Fibroblast of lung (primary cell): ENCODE results near the gene PSMB1. TPM values are rescaled to one million over a fixed set of nuclear protein-coding genes. Genes with fewer than 3 reads are reported as not detected.

Experiments used
- DNase-seq, 2 donors: peaks; one replicate each; pipeline versions ENCODE4 v3.0.0 to v3.0.0-alpha.2; 2010; ENCODE audit warnings: low read depth in 2 of 2
- H2AFZ ChIP-seq: 2 replicates; pipeline ENCODE4 v1.5.1; 2012; ENCODE audit warnings: low read length, control low read depth, inconsistent platforms
- H3K27ac ChIP-seq: 2 replicates; pipeline ENCODE4 v1.5.1; 2011; ENCODE audit warnings: low read length, control low read depth; ENCODE audit not compliant: insufficient read depth
- H3K27me3 ChIP-seq: 2 replicates; pipeline ENCODE4 v1.5.1; 2011; ENCODE audit warnings: mild to moderate bottlenecking, low read length; ENCODE audit not compliant: control insufficient read depth, insufficient read depth
- H3K36me3 ChIP-seq: 2 replicates; pipeline ENCODE4 v1.5.1; 2011; ENCODE audit warnings: low read length; ENCODE audit not compliant: control insufficient read depth, insufficient read depth
- H3K4me1 ChIP-seq: 2 replicates; pipeline ENCODE4 v1.5.1; 2011; ENCODE audit warnings: low read length; ENCODE audit not compliant: control insufficient read depth, insufficient read depth; ENCODE audit errors: extremely low read depth
- H3K4me2 ChIP-seq: 2 replicates; pipeline ENCODE4 v1.5.1; 2011; ENCODE audit warnings: low read length, control low read depth; ENCODE audit not compliant: insufficient read depth; ENCODE audit errors: extremely low read depth
- H3K4me3 ChIP-seq, 4 experiments: fragments of 200-600 bp in 1 of 4; sonication (generic) in 1 of 4; replicated peaks in 1 of 4; 2 replicates each; pipeline ENCODE4 v1.5.1; 2011 to 2016; ENCODE audit warnings: low read length in 4 of 4, low read depth in 3 of 4, mild to moderate bottlenecking in 3 of 4, control low read depth in 2 of 4, inconsistent platforms in 1 of 4, mixed read lengths in 1 of 4; ENCODE audit not compliant: insufficient read depth in 1 of 4; ENCODE audit errors: control extremely low read depth in 1 of 4
- H3K79me2 ChIP-seq: 2 replicates; pipeline ENCODE4 v1.5.1; 2012; ENCODE audit warnings: mild to moderate bottlenecking, low read length, inconsistent platforms; ENCODE audit not compliant: control insufficient read depth, insufficient read depth
- H3K9ac ChIP-seq: 2 replicates; pipeline ENCODE4 v1.5.1; 2011; ENCODE audit warnings: mild to moderate bottlenecking, low read length, control low read depth; ENCODE audit not compliant: insufficient read depth
- H3K9me3 ChIP-seq: 2 replicates; pipeline ENCODE4 v1.5.1; 2012; ENCODE audit warnings: low read depth, low read length; ENCODE audit not compliant: control insufficient read depth, insufficient read depth
- H4K20me1 ChIP-seq: 2 replicates; pipeline ENCODE4 v1.5.1; 2011; ENCODE audit warnings: low read length; ENCODE audit not compliant: control insufficient read depth, insufficient read depth; ENCODE audit errors: extremely low read depth
- EZH2 ChIP-seq: IDR thresholded peaks from 2 replicates; pipeline ENCODE4 v1.5.1; 2012; ENCODE audit warnings: low read length, control low read depth, mild to moderate bottlenecking; ENCODE audit errors: missing control alignments
- polyA plus RNA-seq, 2 donors: library from polyadenylated mRNA; depleted of rRNA in 1 of 2; stranded (reverse) in 1 of 2; unstranded in 1 of 2; fragments of >200 nt; gene quantifications; 2 replicates each; pipeline ENCODE4 v1.2.1, GENCODE V29; 2011 to 2012; ENCODE audit warnings: missing spikeins in 1 of 2
- total RNA-seq: library from RNA; depleted of rRNA; stranded (reverse); fragments of >200 nt; gene quantifications from 2 replicates; pipeline ENCODE4 v1.2.1, GENCODE V29; 2014
- TF ChIP-seq, protein P1 (sequence below), 2 donors: IDR thresholded peaks in 1 of 2; conservative IDR thresholded peaks in 1 of 2; 1 replicate in 1 of 2; 2 replicates in 1 of 2; pipeline ENCODE4 v1.5.1; 2011 to 2012; ENCODE audit warnings: low read length in 2 of 2, control low read depth in 1 of 2, inconsistent platforms in 1 of 2, low read depth in 1 of 2, mild to moderate bottlenecking in 1 of 2

Gene PSMB1
- total and polyA plus RNA-seq, 2 donors (not counting 1 experiment from before 2014, with no cell fraction given), result 227 to 489 TPM

DNA sequence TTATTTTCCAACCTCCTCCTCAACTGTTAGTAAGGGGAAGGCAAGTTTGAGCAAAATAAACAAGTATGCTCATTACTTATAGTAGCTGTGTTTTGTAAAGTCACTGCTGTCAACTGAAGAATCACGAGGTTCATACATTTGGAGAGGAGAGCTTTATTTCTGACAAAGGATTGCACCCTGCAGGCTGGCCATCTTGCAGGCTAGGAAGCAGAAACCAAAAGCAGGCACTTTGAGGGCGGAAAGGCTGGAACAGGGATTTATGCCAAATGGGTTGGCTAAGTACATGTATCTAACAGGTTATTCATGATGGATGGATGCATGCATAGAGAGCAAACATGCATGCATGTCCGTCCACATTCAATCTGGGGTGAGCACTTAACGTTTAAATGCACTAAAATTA, 46.7 kb downstream of the PSMB1 start:
- peak in 1 of 2 donors; percentile 14 for DNase-seq
- no peak overlapping the region for H3K4me2 ChIP-seq
- H2AFZ ChIP-seq, result no peak overlapping the region
- H3K9ac ChIP-seq, result no peak overlapping the region
- H3K36me3 ChIP-seq, result no peaks in the 10 kb centered on the region
- no peak overlapping the region for H3K4me3 ChIP-seq
- no peak overlapping the region for H3K27ac ChIP-seq
- no peaks in the 10 kb centered on the region for H3K27me3 ChIP-seq
- no peaks in the 10 kb centered on the region for H3K4me1 ChIP-seq
- no peaks in the 10 kb centered on the region for H3K79me2 ChIP-seq
- H4K20me1 ChIP-seq, result no peaks in the 10 kb centered on the region
- TF ChIP-seq, protein P1, sequence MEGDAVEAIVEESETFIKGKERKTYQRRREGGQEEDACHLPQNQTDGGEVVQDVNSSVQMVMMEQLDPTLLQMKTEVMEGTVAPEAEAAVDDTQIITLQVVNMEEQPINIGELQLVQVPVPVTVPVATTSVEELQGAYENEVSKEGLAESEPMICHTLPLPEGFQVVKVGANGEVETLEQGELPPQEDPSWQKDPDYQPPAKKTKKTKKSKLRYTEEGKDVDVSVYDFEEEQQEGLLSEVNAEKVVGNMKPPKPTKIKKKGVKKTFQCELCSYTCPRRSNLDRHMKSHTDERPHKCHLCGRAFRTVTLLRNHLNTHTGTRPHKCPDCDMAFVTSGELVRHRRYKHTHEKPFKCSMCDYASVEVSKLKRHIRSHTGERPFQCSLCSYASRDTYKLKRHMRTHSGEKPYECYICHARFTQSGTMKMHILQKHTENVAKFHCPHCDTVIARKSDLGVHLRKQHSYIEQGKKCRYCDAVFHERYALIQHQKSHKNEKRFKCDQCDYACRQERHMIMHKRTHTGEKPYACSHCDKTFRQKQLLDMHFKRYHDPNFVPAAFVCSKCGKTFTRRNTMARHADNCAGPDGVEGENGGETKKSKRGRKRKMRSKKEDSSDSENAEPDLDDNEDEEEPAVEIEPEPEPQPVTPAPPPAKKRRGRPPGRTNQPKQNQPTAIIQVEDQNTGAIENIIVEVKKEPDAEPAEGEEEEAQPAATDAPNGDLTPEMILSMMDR (conservative IDR thresholded peaks at IDR 0.05 in 1 of 2, IDR thresholded peaks at IDR 0.05 in 1 of 2; ENCODE audit: low read depth in 1 of 2, low read length in 2 of 2), result no peak
- no peak for TF ChIP-seq EZH2
- H3K9me3 ChIP-seq, result no peaks in the 10 kb centered on the region

DNA sequence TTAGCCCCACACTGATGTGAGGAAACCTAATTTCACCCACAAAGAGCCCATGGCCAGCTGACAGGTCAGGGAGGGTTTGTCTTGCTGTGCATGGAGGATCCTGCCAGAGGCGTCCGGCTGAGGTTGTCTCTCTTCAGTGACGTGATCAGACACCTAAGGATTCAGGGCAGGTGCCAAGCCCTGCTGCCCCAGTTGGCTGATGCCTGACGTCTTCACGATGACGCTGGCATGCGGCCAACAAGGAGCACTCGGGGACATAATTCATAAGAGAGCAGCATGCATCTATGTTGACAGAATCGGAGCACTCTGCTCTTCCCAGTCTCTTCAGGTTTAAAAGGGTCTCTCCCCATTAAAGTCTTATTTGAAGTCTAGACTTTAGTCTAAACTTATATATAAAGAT, 47.8 kb downstream of the PSMB1 start:
- no peaks in the 10 kb centered on the region for H4K20me1 ChIP-seq
- TF ChIP-seq, protein P1 (conservative IDR thresholded peaks at IDR 0.05 in 1 of 2, IDR thresholded peaks at IDR 0.05 in 1 of 2; ENCODE audit: low read depth in 1 of 2, low read length in 2 of 2), result no peak
- TF ChIP-seq EZH2, result no peak
- no peaks in the 10 kb centered on the region for H3K27me3 ChIP-seq
- H3K4me3 ChIP-seq, result no peak overlapping the region
- DNase-seq, result no peak
- H3K27ac ChIP-seq, result no peak overlapping the region
- no peaks in the 10 kb centered on the region for H3K4me1 ChIP-seq
- H3K9ac ChIP-seq, result no peak overlapping the region
- H2AFZ ChIP-seq, result no peak overlapping the region
- H3K4me2 ChIP-seq, result no peak overlapping the region
- H3K36me3 ChIP-seq, result no peaks in the 10 kb centered on the region
- H3K9me3 ChIP-seq, result no peaks in the 10 kb centered on the region
- H3K79me2 ChIP-seq, result no peaks in the 10 kb centered on the region

DNA sequence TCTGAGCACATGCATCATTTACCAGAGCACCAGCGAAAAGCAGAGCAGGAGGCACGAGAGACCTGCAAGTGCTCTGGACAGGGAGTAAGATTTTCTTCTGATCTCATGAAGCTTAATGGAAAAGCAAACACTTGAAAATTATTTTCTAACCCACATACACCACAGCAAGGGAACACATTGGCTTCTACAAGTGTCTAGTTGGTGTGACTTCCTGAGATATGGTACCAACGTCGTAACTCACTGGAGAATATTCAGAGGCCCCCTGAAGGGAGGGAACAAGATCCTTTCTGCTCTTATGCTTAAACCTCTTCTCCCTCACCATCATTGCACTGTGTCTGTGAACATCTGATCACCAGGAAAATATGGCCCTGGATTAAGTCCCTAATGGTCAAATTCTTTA, 48.6 kb downstream of the PSMB1 start:
- no peak for TF ChIP-seq EZH2
- TF ChIP-seq, protein P1 (conservative IDR thresholded peaks at IDR 0.05 in 1 of 2, IDR thresholded peaks at IDR 0.05 in 1 of 2; ENCODE audit: low read depth in 1 of 2, low read length in 2 of 2), result no peak

More for the DNA sequence above, 48.6 kb downstream of the PSMB1 start:
- Histone ChIP-seq H3K4me2 (no peak overlapping the region), H3K4me1 (no peaks in the 10 kb centered on the region), H3K79me2 (no peaks in the 10 kb centered on the region), H3K36me3 (no peaks in the 10 kb centered on the region), H3K27me3 (no peaks in the 10 kb centered on the region), H3K9me3 (no peaks in the 10 kb centered on the region), H3K4me3 (no peak overlapping the region), H2AFZ (no peak overlapping the region), H3K9ac (no peak overlapping the region), H4K20me1 (no peaks in the 10 kb centered on the region), H3K27ac (no peak overlapping the region)
- no peak for DNase-seq
